ENCODE results near the gene MGAT5.

The MGAT5 gene

GRCh38 chr2:134269972-134270735, 16.3 kb downstream of the MGAT5 start:
- 0 out of 3 replicates have a peak, but pooled peaks have one; percentile 21 for ATAC-seq
- no peak for TF ChIP-seq ZNF8 (CRISPR knock-in tag; IDR thresholded peaks at IDR 0.05)
- no peak for TF ChIP-seq ZNF70 (CRISPR knock-in tag; IDR thresholded peaks at IDR 0.05)
- TF ChIP-seq ESRRG (CRISPR knock-in tag; IDR thresholded peaks at IDR 0.05): no peak
- TF ChIP-seq SNAI2 (CRISPR knock-in tag; IDR thresholded peaks at IDR 0.05): no peak
- TF ChIP-seq ARNTL (CRISPR knock-in tag; IDR thresholded peaks at IDR 0.05; ENCODE audit: borderline replicate concordance, low read depth): no peak
- TF ChIP-seq GLIS3 (CRISPR knock-in tag; IDR thresholded peaks at IDR 0.05): no peak
- TF ChIP-seq ZNF565 (CRISPR knock-in tag; conservative IDR thresholded peaks at IDR 0.05; ENCODE audit: low read depth): no peak
- TF ChIP-seq CSDC2 (CRISPR knock-in tag; IDR thresholded peaks at IDR 0.05): no peak

- no peak for TF ChIP-seq BACH2 (CRISPR knock-in tag; IDR thresholded peaks at IDR 0.05; ENCODE audit: borderline replicate concordance)
- TF ChIP-seq ZC3H10 (CRISPR knock-in tag; IDR thresholded peaks at IDR 0.05): no peak
- no peak for TF ChIP-seq ZNF70 (CRISPR knock-in tag; IDR thresholded peaks at IDR 0.05)
- TF ChIP-seq ARNTL (CRISPR knock-in tag; IDR thresholded peaks at IDR 0.05; ENCODE audit: borderline replicate concordance, low read depth): no peak
- no peak for TF ChIP-seq POU6F1 (CRISPR knock-in tag; IDR thresholded peaks at IDR 0.05; ENCODE audit: borderline replicate concordance, low read depth)
- TF ChIP-seq RARB (CRISPR knock-in tag; IDR thresholded peaks at IDR 0.05): no peak
- TF ChIP-seq TCF4 (CRISPR knock-in tag; IDR thresholded peaks at IDR 0.05; ENCODE audit: borderline replicate concordance): no peak
- TF ChIP-seq ZFP30 (CRISPR knock-in tag; IDR thresholded peaks at IDR 0.05): no peak
- TF ChIP-seq, protein P1, sequence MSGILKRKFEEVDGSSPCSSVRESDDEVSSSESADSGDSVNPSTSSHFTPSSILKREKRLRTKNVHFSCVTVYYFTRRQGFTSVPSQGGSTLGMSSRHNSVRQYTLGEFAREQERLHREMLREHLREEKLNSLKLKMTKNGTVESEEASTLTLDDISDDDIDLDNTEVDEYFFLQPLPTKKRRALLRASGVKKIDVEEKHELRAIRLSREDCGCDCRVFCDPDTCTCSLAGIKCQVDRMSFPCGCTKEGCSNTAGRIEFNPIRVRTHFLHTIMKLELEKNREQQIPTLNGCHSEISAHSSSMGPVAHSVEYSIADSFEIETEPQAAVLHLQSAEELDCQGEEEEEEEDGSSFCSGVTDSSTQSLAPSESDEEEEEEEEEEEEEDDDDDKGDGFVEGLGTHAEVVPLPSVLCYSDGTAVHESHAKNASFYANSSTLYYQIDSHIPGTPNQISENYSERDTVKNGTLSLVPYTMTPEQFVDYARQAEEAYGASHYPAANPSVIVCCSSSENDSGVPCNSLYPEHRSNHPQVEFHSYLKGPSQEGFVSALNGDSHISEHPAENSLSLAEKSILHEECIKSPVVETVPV (CRISPR knock-in tag; IDR thresholded peaks at IDR 0.05): no peak
- no peak for TF ChIP-seq CREB5 (CRISPR knock-in tag; IDR thresholded peaks at IDR 0.05; ENCODE audit: low read depth)
- no peak for ATAC-seq
These were observed 17.9 kb downstream of the MGAT5 start for GRCh38 chr2:134271758-134272157.

GRCh38 chr2:134272806-134273205, 18.9 kb downstream of the MGAT5 start:
- TF ChIP-seq ZFP30 (CRISPR knock-in tag; IDR thresholded peaks at IDR 0.05) (no peak), CREB5 (CRISPR knock-in tag; IDR thresholded peaks at IDR 0.05; ENCODE audit: low read depth) (no peak), SNAI2 (CRISPR knock-in tag; IDR thresholded peaks at IDR 0.05) (no peak), ZNF565 (CRISPR knock-in tag; conservative IDR thresholded peaks at IDR 0.05; ENCODE audit: low read depth) (no peak), PPARA (CRISPR knock-in tag; IDR thresholded peaks at IDR 0.05; ENCODE audit: borderline replicate concordance) (no peak), TCF4 (CRISPR knock-in tag; IDR thresholded peaks at IDR 0.05; ENCODE audit: borderline replicate concordance) (no peak), POU6F1 (CRISPR knock-in tag; IDR thresholded peaks at IDR 0.05; ENCODE audit: borderline replicate concordance, low read depth) (no peak), BACH2 (CRISPR knock-in tag; IDR thresholded peaks at IDR 0.05; ENCODE audit: borderline replicate concordance) (no peak), ESRRG (CRISPR knock-in tag; IDR thresholded peaks at IDR 0.05) (no peak), ZFP3 (CRISPR knock-in tag; IDR thresholded peaks at IDR 0.05) (no peak)
- TF ChIP-seq, protein P2, sequence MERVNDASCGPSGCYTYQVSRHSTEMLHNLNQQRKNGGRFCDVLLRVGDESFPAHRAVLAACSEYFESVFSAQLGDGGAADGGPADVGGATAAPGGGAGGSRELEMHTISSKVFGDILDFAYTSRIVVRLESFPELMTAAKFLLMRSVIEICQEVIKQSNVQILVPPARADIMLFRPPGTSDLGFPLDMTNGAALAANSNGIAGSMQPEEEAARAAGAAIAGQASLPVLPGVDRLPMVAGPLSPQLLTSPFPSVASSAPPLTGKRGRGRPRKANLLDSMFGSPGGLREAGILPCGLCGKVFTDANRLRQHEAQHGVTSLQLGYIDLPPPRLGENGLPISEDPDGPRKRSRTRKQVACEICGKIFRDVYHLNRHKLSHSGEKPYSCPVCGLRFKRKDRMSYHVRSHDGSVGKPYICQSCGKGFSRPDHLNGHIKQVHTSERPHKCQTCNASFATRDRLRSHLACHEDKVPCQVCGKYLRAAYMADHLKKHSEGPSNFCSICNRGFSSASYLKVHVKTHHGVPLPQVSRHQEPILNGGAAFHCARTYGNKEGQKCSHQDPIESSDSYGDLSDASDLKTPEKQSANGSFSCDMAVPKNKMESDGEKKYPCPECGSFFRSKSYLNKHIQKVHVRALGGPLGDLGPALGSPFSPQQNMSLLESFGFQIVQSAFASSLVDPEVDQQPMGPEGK (CRISPR knock-in tag; IDR thresholded peaks at IDR 0.05; ENCODE audit: borderline replicate concordance): no peak
- no peak for ATAC-seq
